Neuron (in vitro differentiated cells): ENCODE results near the gene MYO1D.
"Not testable (repeated sequence)": the region's sequence is repeated elsewhere in the genome, so short reads cannot be mapped to it uniquely, and the experiment has no call there.

Experiments used
- H2AFZ ChIP-seq: one replicate; pipeline ENCODE4 v1.6.1; 2013; ENCODE audit warnings: low read depth, mild to moderate bottlenecking, inconsistent platforms, low read length, moderate library complexity
- H3K27me3 ChIP-seq: one replicate; pipeline ENCODE4 v1.6.1; 2013; ENCODE audit warnings: low read length; ENCODE audit not compliant: insufficient read depth
- H3K36me3 ChIP-seq: one replicate; pipeline ENCODE4 v1.6.1; 2013; ENCODE audit warnings: low read length; ENCODE audit not compliant: insufficient read depth
- H3K4me1 ChIP-seq: one replicate; pipeline ENCODE4 v1.6.1; 2013; ENCODE audit warnings: low read length; ENCODE audit not compliant: insufficient read depth
- H3K4me3 ChIP-seq: 2 replicates; pipeline ENCODE4 v1.5.1; 2013; ENCODE audit warnings: mild to moderate bottlenecking, low read length, moderate library complexity
- H3K9me3 ChIP-seq: one replicate; pipeline ENCODE4 v1.6.1; 2013; ENCODE audit warnings: low read length

The MYO1D gene

GRCh38 chr17:32739722-32740121, 137.2 kb downstream of the MYO1D start:
- H3K4me3 ChIP-seq = no peak overlapping the region
- no peaks in the 10 kb centered on the region for H3K27me3 ChIP-seq
- no peak overlapping the region for H2AFZ ChIP-seq
- no peaks in the 10 kb centered on the region for H3K4me1 ChIP-seq
- no peaks in the 10 kb centered on the region for H3K9me3 ChIP-seq
- no peaks in the 10 kb centered on the region for H3K36me3 ChIP-seq

- not testable (repeated sequence) for H3K36me3 ChIP-seq, H3K27me3 ChIP-seq, H2AFZ ChIP-seq, H3K9me3 ChIP-seq, H3K4me1 ChIP-seq, H3K4me3 ChIP-seq
Measured at GRCh38 chr17:32739151-32739550, 137.8 kb downstream of the MYO1D start.

- H3K27me3 ChIP-seq = no peaks in the 10 kb centered on the region
- no peaks in the 10 kb centered on the region for H3K9me3 ChIP-seq
- no peak overlapping the region for H3K4me3 ChIP-seq
Measured at GRCh38 chr17:32733401-32733800, 143.5 kb downstream of the MYO1D start.

GRCh38 chr17:32732900-32733299, 144.0 kb downstream of the MYO1D start:
- Histone ChIP-seq H3K4me1 (peaks cover 12% of the 10 kb centered on the region), H3K4me3 (no peak overlapping the region), H3K27me3 (no peaks in the 10 kb centered on the region), H3K36me3 (no peaks in the 10 kb centered on the region), H3K9me3 (no peaks in the 10 kb centered on the region), H2AFZ (no peak overlapping the region)

More at GRCh38 chr17:32733401-32733800, 143.5 kb downstream of the MYO1D start:
- no peaks in the 10 kb centered on the region for H3K36me3 ChIP-seq
- H3K4me1 ChIP-seq = peaks cover 12% of the 10 kb centered on the region
- H2AFZ ChIP-seq = no peak overlapping the region

GRCh38 chr17:32732296-32732642, 144.7 kb downstream of the MYO1D start:
- Histone ChIP-seq H3K36me3 (no peaks in the 10 kb centered on the region), H3K4me3 (no peak overlapping the region), H3K4me1 (peaks cover 12% of the 10 kb centered on the region), H3K9me3 (no peaks in the 10 kb centered on the region), H3K27me3 (no peaks in the 10 kb centered on the region), H2AFZ (no peak overlapping the region)

- H3K36me3 ChIP-seq = no peaks in the 10 kb centered on the region
- H3K4me3 ChIP-seq = no peak overlapping the region
- H2AFZ ChIP-seq = no peak overlapping the region
- H3K4me1 ChIP-seq = peaks cover 12% of the 10 kb centered on the region
- H3K27me3 ChIP-seq = no peaks in the 10 kb centered on the region
- H3K9me3 ChIP-seq = no peaks in the 10 kb centered on the region
Measured at GRCh38 chr17:32731556-32732295, 145.2 kb downstream of the MYO1D start.

GRCh38 chr17:32727681-32728080, 149.2 kb downstream of the MYO1D start:
- H3K4me1 ChIP-seq = no peaks in the 10 kb centered on the region
- no peak overlapping the region for H3K4me3 ChIP-seq
- no peaks in the 10 kb centered on the region for H3K9me3 ChIP-seq
- H3K36me3 ChIP-seq = no peaks in the 10 kb centered on the region
- H2AFZ ChIP-seq = no peak overlapping the region
- no peaks in the 10 kb centered on the region for H3K27me3 ChIP-seq

- Histone ChIP-seq H3K36me3 (no peaks in the 10 kb centered on the region), H3K27me3 (no peaks in the 10 kb centered on the region), H3K9me3 (no peaks in the 10 kb centered on the region), H2AFZ (no peak overlapping the region), H3K4me1 (no peaks in the 10 kb centered on the region), H3K4me3 (no peak overlapping the region)
Measured at GRCh38 chr17:32725697-32726096, 151.2 kb downstream of the MYO1D start.

GRCh38 chr17:32723310-32723955, 153.5 kb downstream of the MYO1D start:
- Histone ChIP-seq H2AFZ (no peak overlapping the region), H3K4me1 (no peaks in the 10 kb centered on the region), H3K36me3 (no peaks in the 10 kb centered on the region), H3K27me3 (no peaks in the 10 kb centered on the region), H3K4me3 (no peak overlapping the region), H3K9me3 (no peaks in the 10 kb centered on the region)

- Histone ChIP-seq H3K4me1 (no peaks in the 10 kb centered on the region), H3K36me3 (no peaks in the 10 kb centered on the region), H3K27me3 (no peaks in the 10 kb centered on the region), H2AFZ (no peak overlapping the region), H3K4me3 (no peak overlapping the region), H3K9me3 (no peaks in the 10 kb centered on the region)
Measured at GRCh38 chr17:32722733-32723132, 154.2 kb downstream of the MYO1D start.

GRCh38 chr17:32720671-32721070, 156.3 kb downstream of the MYO1D start:
- Histone ChIP-seq H2AFZ (no peak overlapping the region), H3K27me3 (no peaks in the 10 kb centered on the region), H3K4me3 (no peak overlapping the region), H3K9me3 (no peaks in the 10 kb centered on the region), H3K36me3 (no peaks in the 10 kb centered on the region), H3K4me1 (no peaks in the 10 kb centered on the region)

- no peaks in the 10 kb centered on the region for H3K9me3 ChIP-seq
- H3K4me3 ChIP-seq = no peak overlapping the region
- H3K4me1 ChIP-seq = no peaks in the 10 kb centered on the region
- H3K36me3 ChIP-seq = no peaks in the 10 kb centered on the region
- no peak overlapping the region for H2AFZ ChIP-seq
- no peaks in the 10 kb centered on the region for H3K27me3 ChIP-seq
Measured at GRCh38 chr17:32719689-32720088, 157.2 kb downstream of the MYO1D start.

- H2AFZ ChIP-seq, H3K36me3 ChIP-seq, H3K4me3 ChIP-seq, H3K9me3 ChIP-seq, H3K27me3 ChIP-seq, H3K4me1 ChIP-seq: not testable (repeated sequence)
Measured at GRCh38 chr17:32714922-32715321, 162.0 kb downstream of the MYO1D start.

GRCh38 chr17:32714206-32714605, 162.7 kb downstream of the MYO1D start:
- H3K36me3 ChIP-seq, H3K4me3 ChIP-seq: not testable (repeated sequence)

More at GRCh38 chr17:32714206-32714605, 162.7 kb downstream of the MYO1D start:
- not testable (repeated sequence) for H3K27me3 ChIP-seq, H2AFZ ChIP-seq, H3K4me1 ChIP-seq, H3K9me3 ChIP-seq
